Measurements from ENCODE around the gene NPW. TPM values are rescaled to one million over a fixed set of nuclear protein-coding genes. Genes with fewer than 3 reads are reported as not detected.

The NPW gene
- total RNA-seq, 1 donor from 2014 or later, result 0.82 TPM

DNA sequence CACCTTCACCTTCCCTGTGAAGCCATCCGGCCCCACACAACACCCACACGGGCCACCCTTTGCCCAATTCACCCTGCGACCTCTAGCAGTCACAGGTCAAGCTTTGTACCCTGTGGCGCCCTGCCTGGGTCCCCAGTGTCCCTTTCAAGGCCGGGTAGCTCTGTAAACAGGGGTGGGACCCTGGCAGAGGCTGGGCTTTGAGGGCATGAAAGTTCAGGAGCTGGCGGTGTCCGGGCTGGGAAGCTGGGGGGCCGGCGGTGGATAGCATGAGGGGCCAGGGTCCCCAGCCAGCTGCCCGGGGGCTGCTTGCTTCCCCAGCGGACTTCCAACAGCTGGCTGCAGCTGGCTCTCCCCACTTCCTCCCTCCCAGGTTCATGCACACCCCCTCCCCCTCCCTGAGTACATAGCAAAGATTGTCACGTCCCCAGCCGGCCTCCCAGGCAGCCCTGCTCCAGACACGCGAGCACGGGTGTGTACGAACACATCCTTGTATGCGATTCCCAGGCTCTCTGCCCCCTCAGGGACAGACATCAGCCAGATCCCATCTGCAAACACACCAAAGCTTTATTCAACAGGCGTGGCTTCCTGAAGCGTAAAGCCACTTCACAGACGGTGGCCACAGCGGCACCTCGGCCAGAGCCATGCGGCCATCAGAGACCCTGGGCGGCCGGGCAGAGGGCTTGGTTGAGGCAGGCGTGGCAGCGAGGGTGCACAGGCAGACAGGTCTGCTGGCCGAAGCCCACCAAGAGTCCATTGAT, 19.9 kb downstream of the NPW start:
- Mint-ChIP-seq H3K9me3 (ENCODE audit: unreplicated experiment) (no peaks in the 10 kb centered on the region), H3K27me3 (ENCODE audit: unreplicated experiment) (peaks cover 7% of the 10 kb centered on the region), H3K4me1 (ENCODE audit: unreplicated experiment) (peaks cover 2% of the 10 kb centered on the region), H3K36me3 (ENCODE audit: low read depth, unreplicated experiment) (no peaks in the 10 kb centered on the region), H3K27ac (ENCODE audit: unreplicated experiment) (no peak overlapping the region), H3K4me3 (ENCODE audit: unreplicated experiment) (no peak overlapping the region)
- DNase-seq (ENCODE audit: low spot score), result no peak
- TF ChIP-seq, protein P1, sequence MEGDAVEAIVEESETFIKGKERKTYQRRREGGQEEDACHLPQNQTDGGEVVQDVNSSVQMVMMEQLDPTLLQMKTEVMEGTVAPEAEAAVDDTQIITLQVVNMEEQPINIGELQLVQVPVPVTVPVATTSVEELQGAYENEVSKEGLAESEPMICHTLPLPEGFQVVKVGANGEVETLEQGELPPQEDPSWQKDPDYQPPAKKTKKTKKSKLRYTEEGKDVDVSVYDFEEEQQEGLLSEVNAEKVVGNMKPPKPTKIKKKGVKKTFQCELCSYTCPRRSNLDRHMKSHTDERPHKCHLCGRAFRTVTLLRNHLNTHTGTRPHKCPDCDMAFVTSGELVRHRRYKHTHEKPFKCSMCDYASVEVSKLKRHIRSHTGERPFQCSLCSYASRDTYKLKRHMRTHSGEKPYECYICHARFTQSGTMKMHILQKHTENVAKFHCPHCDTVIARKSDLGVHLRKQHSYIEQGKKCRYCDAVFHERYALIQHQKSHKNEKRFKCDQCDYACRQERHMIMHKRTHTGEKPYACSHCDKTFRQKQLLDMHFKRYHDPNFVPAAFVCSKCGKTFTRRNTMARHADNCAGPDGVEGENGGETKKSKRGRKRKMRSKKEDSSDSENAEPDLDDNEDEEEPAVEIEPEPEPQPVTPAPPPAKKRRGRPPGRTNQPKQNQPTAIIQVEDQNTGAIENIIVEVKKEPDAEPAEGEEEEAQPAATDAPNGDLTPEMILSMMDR (IDR thresholded peaks at IDR 0.05; ENCODE audit: unreplicated experiment), result no peak

GRCh38 chr16:2040041-2040786, 20.6 kb downstream of the NPW start:
- Mint-ChIP-seq H3K4me1 (ENCODE audit: unreplicated experiment) (peaks cover 2% of the 10 kb centered on the region), H3K27ac (ENCODE audit: unreplicated experiment) (no peak overlapping the region), H3K4me3 (ENCODE audit: unreplicated experiment) (no peak overlapping the region), H3K9me3 (ENCODE audit: unreplicated experiment) (no peaks in the 10 kb centered on the region), H3K36me3 (ENCODE audit: low read depth, unreplicated experiment) (no peaks in the 10 kb centered on the region), H3K27me3 (ENCODE audit: unreplicated experiment) (peaks cover 7% of the 10 kb centered on the region)
- TF ChIP-seq, protein P1 (IDR thresholded peaks at IDR 0.05; ENCODE audit: unreplicated experiment), result no peak
- DNase-seq (ENCODE audit: low spot score), result no peak

DNA sequence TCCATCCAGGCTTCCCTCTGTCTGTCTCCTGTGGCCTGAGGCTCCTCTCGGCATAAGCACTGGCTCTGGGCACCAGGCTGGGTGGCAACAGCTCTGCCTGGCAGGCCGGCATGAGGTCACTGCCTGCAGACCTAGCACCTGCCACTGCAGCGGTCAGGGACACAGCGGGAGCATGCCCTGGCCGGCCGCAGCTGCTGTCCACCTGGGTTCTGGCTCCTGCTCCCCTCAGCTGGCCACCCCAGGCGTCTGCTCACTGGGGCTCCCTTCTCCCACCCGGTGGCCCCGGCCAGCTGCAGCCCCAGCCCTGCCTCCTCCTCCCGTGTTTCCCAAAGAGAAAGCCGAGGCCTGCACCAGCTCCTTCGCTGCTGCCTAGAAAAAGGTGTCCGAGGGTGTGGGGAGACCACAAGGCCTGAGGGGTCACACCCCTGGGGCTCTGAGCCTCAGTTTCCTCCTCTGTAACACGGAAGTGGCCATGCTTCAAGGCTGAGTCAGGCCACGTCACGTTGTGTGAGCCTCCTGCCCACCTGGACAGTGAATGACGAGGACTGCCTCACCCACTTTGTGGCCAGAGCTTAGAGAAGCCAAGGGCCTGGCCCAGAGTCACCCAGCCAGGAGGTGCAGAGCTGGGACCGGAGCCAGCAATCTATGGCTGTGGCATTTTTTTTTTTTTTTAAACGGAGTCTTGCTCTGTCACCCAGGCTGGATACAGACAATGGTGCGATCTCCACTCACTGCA, 21.4 kb downstream of the NPW start:
- no peaks in the 10 kb centered on the region for H3K36me3 Mint-ChIP-seq (ENCODE audit: low read depth, unreplicated experiment)
- peaks cover 2% of the 10 kb centered on the region for H3K4me1 Mint-ChIP-seq (ENCODE audit: unreplicated experiment)
- H3K9me3 Mint-ChIP-seq (ENCODE audit: unreplicated experiment), result no peaks in the 10 kb centered on the region
- no peak overlapping the region for H3K27ac Mint-ChIP-seq (ENCODE audit: unreplicated experiment)
- DNase-seq (ENCODE audit: low spot score), result no peak
- TF ChIP-seq, protein P1 (IDR thresholded peaks at IDR 0.05; ENCODE audit: unreplicated experiment), result no peak
- peaks cover 7% of the 10 kb centered on the region for H3K27me3 Mint-ChIP-seq (ENCODE audit: unreplicated experiment)
- H3K4me3 Mint-ChIP-seq (ENCODE audit: unreplicated experiment), result no peak overlapping the region

DNA sequence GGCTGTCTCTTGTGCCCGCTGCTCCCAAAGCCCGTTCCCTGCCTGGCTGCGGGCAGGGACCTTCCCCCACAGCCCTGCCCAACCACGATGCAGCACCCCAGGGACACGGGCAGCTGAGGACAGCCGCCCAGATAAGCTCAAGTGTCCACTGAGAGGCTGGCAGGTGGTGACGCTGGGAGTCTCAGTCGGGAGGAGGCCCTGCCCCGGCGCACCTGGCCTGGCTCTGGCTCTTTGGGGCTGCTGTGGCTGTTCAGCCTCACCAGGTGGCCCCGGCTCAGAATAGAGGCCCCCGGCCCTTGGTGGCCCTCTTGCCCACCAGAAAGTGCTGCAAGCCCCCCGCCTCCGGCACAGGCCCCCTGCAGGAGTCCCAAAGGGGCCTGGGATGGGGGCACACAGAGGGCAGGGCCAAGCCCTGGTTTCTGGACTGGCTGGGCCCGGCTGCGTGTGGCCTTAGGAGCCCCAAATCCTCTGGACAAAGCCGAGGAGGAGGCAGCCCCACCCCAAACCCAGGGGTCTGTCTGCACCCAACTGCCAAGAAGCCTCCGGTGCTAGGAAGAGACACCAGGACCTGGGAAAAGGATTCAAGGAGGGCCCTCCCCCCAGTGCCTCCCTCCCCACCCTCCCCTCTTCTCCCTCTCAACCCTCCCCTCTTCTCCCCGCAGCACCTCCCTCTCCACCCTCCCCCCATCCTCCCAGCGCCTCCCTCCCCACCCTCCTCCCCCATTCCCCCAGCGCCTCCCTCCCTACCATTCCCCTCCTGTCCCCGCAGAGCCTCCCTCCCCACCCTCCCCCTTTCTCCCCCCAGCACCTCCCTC, 22.8 kb downstream of the NPW start:
- DNase-seq (ENCODE audit: low spot score), result no peak
- Mint-ChIP-seq H3K27me3 (ENCODE audit: unreplicated experiment) (peaks cover 7% of the 10 kb centered on the region), H3K36me3 (ENCODE audit: low read depth, unreplicated experiment) (peaks cover 3% of the 10 kb centered on the region), H3K27ac (ENCODE audit: unreplicated experiment) (no peak overlapping the region), H3K4me3 (ENCODE audit: unreplicated experiment) (no peak overlapping the region), H3K4me1 (ENCODE audit: unreplicated experiment) (peaks cover 5% of the 10 kb centered on the region), H3K9me3 (ENCODE audit: unreplicated experiment) (no peaks in the 10 kb centered on the region)
- TF ChIP-seq, protein P1 (IDR thresholded peaks at IDR 0.05; ENCODE audit: unreplicated experiment), result no peak
